GM11168 (cell line): Measurements from ENCODE around the gene LRRC14B.
"Not testable (repeated sequence)": the region's sequence is repeated elsewhere in the genome, so short reads cannot be mapped to it uniquely, and the experiment has no call there.

Experiments
- in situ Hi-C: fragments of 300-500 bp; cut with MboI; formaldehyde crosslinking; loops from one replicate; pipeline ENCODE4 v1.12.0; 2022; ENCODE audit warnings: low sequenced_read_pairs; ENCODE audit not compliant: unreplicated experiment

The LRRC14B gene

DNA sequence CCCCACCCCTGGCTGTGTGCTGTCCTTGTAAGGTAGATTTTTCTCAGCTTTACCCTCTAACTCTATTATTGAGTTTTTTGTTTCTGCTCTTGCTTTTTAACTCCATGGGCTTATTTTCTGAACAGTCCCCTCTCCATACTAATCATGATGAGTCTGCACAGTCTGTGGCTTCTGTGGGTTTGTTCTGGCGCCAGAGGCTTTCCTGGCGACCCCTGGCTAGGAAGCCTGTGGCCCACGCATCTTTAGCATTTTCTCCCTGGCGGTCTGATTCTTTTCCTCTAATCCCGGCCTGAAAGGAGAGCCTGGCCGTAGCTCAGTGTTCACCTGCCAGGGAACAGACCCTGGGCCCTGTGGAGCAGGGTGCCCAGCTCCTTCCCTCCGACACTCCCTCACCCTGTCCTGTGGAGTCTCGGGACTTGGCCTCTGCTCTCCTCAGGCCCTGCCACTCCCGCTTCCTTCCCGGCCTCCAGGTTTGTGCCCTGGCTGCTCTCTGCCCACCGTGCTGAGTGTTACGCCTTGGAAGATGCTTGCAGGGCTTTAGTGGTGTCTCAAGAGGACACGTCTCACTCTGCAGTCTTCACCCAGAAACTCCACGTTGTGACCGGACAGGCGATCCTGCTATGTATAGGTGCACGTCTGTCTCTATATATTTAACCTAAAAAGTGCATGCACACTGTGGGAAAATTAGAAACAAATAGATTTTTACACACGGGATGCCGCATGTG is 31.7 kb upstream of the LRRC14B start:
- in situ Hi-C loops, result no loop called here

DNA sequence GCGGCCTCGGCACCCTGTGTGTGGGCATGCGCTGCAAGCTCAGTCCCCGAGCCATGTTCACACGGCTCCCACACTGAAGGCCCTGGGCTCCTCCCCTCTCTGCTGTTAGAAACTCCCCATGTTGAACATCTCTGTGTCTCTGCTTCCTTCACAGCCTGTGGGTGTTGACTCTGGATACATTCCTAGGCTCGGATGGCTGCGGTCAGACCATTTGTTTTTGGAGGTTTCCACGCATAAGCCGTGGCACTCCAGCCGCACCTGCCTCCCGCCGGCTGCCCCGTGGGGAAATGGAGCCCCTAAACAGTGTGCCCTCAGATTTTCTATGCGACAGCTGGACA is 31.2 kb upstream of the LRRC14B start:
- in situ Hi-C loops, result no loop called here

DNA sequence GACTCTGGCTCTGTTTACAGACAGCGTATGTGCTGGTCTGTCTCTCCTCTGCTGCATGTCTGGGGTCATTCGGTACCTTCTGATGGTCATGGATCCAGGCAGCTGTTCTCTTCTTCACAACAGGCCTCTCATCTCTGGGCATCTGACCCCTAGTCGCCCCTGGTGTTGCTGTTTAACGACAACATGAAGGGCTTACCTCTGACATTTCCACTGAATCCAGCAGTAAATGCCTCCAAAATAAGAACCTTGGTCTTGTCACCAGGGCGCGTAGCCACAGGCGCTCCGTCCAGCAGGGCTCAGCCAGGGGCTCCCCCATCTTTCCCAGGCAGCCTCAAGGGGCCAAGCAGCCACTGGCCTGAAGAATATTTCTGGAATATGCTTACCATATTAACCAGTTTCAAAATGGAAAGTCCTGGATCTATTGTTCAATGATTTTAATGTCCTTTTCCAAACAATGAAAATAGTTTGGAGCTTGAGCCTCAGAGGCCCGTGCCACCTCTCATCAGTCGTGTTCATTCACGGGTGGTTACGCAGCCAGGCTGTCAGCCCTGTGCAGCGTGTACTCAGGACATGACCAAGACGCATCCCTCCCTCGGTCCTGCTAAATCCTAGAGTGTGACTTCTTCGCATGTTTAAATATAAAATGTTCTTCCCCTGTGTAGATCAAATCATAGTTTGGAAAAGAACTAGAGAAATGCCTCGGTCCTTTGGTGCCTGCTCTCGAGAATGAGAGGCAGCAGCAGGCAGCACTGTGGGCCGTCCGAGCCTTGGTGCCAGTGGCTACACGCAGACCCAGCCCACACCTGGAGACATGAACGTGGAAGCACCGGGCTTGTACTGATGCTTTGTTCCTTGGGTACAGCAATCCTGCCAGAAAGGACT is 30.1 kb upstream of the LRRC14B start:
- in situ Hi-C loops, result no loop called here

DNA sequence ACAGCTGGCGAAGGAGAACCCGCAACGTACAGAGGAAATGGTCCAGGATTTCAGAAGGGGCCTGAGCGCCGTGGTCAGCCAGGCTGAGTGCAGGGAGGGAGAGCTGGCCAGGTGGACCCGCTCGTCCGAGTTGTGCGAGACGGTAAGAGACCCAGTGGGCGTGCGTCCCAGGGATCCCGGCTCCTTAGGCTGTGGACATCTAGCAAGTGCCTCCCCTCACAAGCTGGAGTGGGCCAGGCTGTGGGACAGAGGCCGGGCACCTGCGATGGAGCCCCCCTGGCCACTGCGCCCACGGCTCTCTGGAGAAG is 29.5 kb upstream of the LRRC14B start:
- in situ Hi-C loops, result no loop called here

DNA sequence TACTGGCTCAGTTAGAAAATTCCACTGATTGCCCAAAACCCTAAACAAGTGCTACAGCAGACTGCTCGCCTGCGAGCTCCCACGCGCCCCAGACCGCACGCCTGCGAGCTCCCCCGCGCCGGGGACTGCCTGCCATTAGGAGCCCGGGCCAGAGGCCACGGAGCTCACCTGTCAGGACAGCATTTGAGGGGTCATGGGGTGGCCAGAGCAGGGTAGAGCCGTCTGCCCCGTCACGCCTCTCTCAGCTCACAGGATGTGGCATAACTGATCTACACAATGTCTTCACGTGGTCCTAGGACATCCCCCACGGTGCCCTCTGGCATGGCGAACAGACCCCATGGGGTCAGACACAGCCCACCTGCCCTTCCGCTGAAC is 29.1 kb upstream of the LRRC14B start:
- in situ Hi-C loops, result no loop called here

DNA sequence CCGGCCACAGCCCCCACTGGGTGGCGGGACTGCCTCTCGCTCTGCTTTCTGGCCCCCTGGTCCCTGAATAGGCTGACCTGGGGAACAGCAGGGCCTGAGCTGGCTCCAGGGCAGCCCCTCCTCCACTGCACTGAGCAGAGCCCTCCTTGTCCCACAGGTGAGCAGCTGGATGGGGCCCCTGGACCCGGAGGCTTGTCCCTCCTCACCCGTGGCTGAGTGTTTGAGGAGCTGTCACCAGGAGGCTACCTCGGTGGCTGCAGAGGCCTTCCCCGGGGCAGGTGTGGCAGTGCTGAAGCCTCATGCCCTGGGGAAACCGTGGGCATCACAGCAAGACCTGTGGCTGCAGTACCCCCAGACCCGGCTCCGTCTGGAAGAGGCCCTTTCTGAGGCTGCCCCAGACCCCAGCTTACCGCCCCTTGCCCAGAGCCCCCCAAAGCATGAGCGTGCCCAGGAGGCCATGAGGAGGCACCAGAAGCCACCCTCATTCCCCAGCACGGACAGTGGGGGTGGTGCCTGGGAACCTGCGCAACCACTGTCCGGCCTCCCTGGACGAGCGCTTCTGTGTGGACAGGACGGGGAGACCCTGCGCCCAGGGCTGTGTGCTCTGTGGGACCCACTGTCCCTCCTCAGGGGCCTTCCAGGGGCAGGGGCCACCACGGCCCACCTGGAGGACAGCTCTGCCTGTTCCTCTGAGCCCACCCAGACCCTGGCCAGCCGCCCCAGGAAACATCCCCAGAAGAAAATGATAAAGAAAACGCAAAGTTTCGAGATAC is 28.5 kb upstream of the LRRC14B start:
- in situ Hi-C loops, result no loop called here

DNA sequence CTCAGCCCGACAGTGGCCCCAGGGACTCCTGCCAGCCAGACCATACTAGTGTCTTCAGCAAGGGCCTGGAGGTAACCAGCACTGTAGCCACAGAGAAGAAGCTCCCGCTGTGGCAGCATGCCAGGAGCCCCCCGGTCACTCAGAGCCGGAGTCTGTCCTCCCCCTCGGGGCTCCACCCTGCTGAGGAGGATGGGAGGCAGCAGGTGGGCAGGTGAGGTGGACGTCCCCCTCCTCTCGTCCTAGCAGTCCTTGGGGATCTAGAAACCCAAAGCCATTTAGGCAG is 28.0 kb upstream of the LRRC14B start:
- in situ Hi-C loops, result no loop called here

DNA sequence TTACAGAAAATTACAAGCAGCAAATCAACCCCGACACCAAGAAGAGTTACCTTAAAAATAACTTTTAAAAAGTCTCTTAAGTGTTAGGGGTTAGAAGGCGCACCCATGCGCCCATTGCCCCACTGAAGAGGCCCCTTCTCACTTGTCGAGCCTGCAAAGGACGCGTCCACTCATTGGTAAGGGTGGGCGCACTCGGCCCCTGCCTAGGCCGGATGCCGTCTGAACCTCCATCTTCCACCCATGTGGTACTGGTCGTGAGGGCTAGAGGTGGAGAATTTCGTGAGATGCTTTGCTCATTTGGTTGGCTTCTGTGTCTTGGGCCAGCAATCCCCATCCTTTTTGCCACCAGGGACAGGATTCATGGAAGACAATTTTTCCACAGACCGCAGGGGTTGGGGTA is 27.5 kb upstream of the LRRC14B start:
- in situ Hi-C loops, result no loop called here

DNA sequence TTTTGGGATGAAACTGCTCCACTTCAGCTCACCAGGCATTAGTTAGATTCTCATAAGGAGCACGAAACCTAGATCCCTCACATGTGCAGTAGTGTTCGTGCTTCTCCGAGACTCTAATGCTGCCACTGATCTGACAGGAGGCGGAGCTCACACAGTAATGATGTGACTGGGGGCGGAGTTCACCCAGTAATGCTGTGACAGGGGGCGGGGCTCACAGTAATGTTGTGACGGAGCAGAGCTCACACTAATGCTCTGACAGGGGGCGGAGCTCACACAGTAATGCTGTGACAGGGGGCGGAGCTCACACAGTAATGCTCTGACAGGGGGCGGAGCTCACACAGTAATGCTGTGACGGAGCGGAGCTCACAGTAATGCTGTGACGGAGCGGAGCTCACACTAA is 27.1 kb upstream of the LRRC14B start:
- in situ Hi-C loops, result no loop called here

DNA sequence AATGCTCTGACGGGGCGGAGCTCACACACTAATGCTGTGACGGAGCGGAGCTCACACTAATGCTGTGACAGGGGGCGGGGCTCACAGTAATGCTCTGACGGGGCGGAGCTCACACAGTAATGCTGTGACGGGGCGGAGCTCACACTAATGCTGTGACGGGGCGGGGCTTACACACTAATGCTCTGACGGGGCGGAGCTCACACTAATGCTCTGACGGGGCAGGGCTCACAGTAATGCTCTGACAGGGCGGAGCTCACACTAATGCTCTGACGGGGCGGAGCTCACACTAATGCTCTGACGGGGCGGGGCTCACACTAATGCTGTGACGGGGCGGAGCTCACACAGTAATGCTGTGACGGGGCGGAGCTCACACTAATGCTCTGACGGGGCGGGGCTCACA is 26.5 kb upstream of the LRRC14B start:
- in situ Hi-C loops, result not testable (repeated sequence)

DNA sequence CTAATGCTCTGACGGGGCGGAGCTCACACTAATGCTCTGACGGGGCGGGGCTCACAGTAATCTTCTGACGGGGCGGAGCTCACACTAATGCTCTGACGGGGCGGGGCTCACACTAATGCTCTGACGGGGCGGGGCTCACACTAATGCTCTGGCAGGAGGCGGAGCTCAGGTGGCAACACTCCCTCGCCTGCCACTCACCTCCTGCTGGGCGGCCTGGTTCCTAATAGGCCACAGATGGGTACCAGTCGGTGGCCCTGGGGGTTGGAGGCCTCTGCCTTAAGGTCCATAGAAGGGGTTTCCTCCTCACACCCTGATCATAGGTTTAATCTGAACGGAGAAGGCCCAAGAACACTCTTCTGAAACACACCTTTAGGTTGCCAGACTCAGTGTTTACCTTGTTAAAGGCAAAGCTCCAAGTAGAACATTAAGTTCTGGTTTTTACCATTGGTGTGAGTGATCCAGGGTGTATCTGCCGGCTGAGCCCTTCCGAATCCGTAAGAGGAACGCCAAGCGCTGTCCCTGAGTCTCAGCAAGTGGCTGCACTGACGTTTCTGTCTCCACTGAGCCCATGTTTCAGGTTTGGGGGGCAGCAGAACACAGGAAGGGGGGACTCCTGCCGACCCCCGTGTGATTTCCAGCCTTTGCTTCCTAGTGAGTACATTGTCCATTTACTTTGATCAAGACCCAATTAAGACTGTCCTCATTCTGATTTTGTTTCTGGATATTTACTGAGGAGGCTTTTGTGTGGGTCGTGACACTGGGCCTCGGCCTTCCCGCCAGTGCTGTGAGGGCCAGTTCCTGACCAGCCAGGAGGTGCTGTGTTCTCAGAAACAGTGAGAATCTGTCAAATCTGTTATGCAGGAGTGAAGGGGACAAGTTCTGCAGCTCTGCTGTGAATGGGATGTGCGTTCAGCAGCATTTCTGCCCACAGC is 24.6 kb upstream of the LRRC14B start:
- in situ Hi-C loops, result no loop called here

DNA sequence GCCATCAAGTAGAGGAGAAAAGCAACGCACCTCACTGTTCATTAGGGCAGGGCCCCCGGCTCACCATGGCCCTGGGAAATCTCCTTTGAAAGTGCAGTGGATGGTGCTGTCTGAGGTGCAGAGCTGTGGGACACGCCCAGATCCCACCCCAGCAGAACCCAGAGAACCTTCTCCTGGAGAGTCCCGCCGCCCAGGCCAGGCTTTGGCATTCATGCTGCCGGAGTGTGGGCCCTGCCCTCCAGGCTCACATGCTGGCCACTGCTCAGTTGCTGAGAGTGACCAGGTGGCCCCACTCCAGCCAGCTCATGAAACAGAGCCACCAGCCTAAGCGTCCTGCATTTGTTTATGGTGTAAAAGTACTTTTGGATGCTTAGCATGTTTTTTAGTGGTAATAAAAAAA is 23.8 kb upstream of the LRRC14B start:
- in situ Hi-C loops, result no loop called here

DNA sequence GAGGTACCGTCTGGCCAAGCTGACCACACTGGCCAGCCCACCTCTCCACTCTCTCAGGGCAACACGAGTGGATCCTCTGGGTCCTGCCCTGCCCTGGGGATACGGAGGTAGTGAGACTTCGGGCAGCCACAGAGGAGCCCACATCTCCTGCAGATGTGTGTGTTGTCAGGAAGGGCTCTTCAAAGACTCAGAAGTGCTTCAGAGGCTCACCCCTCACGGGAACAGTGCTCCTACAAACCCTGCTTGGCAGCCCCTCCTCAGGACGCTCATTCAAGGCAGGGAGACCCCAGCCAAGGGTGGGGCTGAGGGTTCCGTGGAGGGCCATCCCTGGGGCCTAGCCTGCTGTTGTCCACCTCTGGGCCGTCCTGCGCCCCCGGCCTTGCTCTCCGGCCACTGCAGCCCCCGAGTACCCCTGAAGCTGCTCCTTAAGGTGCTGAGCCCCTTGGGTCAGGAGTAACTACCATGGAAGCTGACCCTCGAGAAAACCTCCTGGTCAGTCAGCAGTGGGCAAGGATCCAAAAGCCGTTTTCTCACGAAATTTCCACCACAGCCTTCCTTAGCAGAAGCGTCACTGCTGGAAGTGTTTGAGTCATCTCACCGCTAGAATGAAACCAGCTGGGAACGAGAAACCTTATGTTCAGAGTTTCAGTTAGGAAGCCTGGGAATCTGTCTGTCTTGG is 23.2 kb upstream of the LRRC14B start:
- in situ Hi-C loops, result no loop called here

DNA sequence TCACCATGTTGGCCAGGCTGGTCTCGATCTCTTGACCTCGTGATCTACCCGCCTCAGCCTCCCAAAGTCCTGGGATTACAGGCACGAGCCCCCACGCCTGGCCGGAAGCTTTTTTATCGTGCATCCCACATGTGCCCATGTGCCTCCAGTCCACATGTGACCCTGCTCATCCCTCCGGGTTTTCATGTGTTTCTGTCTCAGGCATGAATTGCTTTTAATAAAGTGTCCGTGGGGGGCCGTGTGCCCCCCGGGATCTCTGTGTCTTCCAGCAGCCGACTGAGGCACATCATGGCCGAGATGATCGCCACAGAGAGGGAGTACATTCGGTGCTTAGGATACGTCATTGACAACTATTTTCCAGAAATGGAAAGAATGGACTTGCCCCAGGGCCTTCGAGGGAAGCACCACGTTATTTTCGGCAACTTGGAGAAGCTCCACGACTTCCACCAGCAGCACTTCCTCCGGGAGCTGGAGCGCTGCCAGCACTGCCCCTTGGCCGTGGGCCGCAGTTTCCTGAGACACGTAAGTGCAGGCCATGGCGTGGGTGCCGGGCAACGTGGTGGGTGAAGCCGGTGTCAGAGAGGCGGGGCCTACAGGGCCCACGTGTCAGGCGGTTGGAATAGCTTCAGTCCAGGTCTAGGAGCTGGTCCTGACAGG is 22.1 kb upstream of the LRRC14B start:
- in situ Hi-C loops, result no loop called here

DNA sequence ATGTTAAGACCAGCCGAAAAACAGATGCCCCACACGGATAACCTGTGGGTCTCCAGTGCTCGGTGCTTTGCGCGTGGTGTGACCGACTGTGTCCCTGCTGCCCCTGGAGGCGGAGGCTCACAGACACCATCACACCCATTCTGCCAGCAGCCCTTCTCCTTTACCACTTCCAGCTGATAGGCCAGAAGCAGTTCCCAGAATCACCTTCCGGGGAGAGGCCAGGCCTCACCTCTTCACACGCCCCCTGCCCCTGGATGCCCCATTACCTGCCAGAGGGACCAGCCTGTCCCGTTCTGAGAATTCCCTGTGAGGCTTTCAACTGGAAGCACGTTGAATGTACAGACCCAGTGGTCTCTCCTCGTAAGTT is 21.6 kb upstream of the LRRC14B start:
- in situ Hi-C loops, result no loop called here

DNA sequence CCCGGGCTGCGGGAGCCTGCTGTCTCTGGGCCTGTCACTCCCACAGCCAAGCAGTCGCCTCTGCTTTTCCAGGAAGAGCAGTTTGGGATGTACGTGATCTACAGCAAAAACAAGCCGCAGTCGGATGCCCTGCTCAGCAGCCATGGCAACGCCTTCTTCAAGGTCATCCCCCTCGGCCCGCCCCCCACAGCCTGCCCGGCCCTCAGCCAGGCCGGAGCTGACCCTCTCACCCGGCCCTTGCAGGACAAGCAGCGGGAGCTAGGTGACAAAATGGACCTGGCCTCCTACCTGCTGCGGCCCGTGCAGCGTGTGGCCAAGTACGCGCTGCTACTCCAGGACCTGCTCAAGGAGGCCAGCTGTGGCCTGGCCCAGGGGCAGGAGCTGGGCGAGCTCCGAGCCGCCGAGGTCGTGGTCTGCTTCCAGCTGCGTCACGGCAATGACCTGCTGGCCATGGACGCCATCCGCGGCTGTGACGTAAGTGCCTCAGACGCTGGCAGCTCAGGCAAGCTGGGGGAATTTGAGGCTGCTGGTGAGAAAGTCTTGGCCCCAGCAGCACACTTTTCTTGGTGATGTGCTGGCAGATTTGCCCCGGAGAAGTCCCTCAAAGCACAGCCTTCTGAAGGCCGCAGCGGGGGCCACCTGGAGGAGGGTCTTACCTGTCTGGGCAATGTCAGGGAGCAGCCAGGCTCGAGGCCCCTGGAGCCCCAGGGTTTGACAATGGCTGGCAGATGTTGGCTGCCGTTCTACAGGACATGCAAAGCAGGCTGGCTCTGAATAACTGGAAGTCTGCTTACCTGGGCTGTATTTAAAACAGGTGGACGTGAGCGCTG is 20.1 kb upstream of the LRRC14B start:
- in situ Hi-C loops, result no loop called here

DNA sequence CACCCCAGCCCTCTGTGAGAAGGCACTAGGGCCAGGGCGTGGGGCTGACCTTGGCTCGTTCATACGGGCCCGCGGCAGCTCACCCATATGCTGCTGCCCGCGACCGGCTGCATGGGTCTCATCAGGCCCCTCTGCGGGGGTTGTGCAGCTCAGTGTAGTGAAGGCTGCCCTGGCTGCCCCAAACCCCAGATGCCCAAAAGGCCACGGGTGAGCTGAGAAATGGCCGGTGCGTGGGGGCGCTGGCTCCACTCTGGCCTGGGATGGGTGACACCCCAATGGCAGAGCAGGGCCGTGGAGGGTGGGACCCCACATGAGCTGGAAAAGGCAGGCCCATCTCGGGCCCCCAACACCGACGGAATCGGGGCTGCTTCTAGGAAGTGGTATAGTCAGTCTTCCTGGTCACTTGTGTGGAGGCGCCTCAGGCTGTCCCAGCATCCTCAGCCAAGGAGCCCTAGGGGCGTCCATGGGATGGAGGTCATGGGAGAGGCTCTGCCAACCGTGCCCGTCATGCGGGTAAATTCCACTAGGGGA is 19.4 kb upstream of the LRRC14B start:
- in situ Hi-C loops, result no loop called here

DNA sequence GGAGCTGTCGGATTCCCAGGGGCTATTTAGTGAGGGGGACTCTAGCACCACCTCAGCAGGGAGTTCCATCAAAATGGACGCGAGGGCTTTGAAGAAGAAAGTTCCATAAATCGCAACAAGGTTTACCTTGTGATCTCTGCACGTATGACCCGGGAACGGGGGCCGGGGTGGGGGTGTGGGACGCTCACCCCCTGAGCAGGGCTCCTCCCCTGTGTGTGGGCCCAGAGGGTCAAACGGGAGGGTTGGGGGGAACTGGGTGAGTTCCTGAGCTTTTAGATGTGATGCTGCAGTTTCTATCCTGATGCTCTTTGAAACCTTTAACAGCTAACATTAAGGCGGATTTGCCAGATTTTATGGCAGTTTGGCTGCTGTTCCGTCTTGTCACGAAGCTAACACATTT is 18.9 kb upstream of the LRRC14B start:
- in situ Hi-C loops, result no loop called here
